ENCODE measurements around the gene PTGS2.

- TF ChIP-seq REST (IDR thresholded peaks at IDR 0.05; ENCODE audit: low read depth) (no peak), POLR2AphosphoS5 (IDR thresholded peaks at IDR 0.05; ENCODE audit: low read depth, low read length) (no peak), CTCF (IDR thresholded peaks at IDR 0.05 in 2 of 3, conservative IDR thresholded peaks at IDR 0.05 in 1 of 3; ENCODE audit: borderline replicate concordance in 1 of 3, insufficient read depth in 1 of 3, low read depth in 2 of 3, low read length in 2 of 3) (no peak), RAD21 (IDR thresholded peaks at IDR 0.05; ENCODE audit: low read depth) (no peak), MAX (IDR thresholded peaks at IDR 0.05) (no peak), CBX3 (IDR thresholded peaks at IDR 0.05; ENCODE audit: low read depth) (no peak), POLR2A (IDR thresholded peaks at IDR 0.05; ENCODE audit: borderline replicate concordance, extremely low read depth, insufficient read depth, insufficient read length) (no peak)
These were observed 8.9 kb downstream of the PTGS2 start for GRCh38 chr1:186671136-186671825.

Measured in HCT116 (cell line).